ENCODE data around the gene SPATA12. TPM values are rescaled to one million over a fixed set of nuclear protein-coding genes. Genes with fewer than 3 reads are reported as not detected.

Gene SPATA12
- total RNA-seq, 1 donor from 2014 or later, result 0.06 TPM

- DNase-seq (ENCODE audit: low read depth), result no peak
- no peak for TF ChIP-seq CTCF (conservative IDR thresholded peaks at IDR 0.05; ENCODE audit: low read depth, low read length)
- no peak overlapping the region for H3K4me3 ChIP-seq (ENCODE audit: low read depth, low read length)
These were observed 48.2 kb downstream of the SPATA12 start for GRCh38 chr3:57108684-57109083.

- no peak overlapping the region for H3K4me3 ChIP-seq (ENCODE audit: low read depth, low read length)
- DNase-seq (ENCODE audit: low read depth), result no peak
- no peak for TF ChIP-seq CTCF (conservative IDR thresholded peaks at IDR 0.05; ENCODE audit: low read depth, low read length)
These were observed 49.2 kb downstream of the SPATA12 start for GRCh38 chr3:57109437-57110199.

- no peak for DNase-seq (ENCODE audit: low read depth)
- no peak overlapping the region for H3K4me3 ChIP-seq (ENCODE audit: low read depth, low read length)
- no peak for TF ChIP-seq CTCF (conservative IDR thresholded peaks at IDR 0.05; ENCODE audit: low read depth, low read length)
These were observed 49.8 kb downstream of the SPATA12 start for GRCh38 chr3:57110214-57110613.

- DNase-seq (ENCODE audit: low read depth), result no peak
- H3K4me3 ChIP-seq (ENCODE audit: low read depth, low read length), result no peak overlapping the region
- no peak for TF ChIP-seq CTCF (conservative IDR thresholded peaks at IDR 0.05; ENCODE audit: low read depth, low read length)
These were observed 50.3 kb downstream of the SPATA12 start for GRCh38 chr3:57110798-57111197.

- peak; percentile 42 for TF ChIP-seq CTCF (conservative IDR thresholded peaks at IDR 0.05; ENCODE audit: low read depth, low read length)
- no peak overlapping the region for H3K4me3 ChIP-seq (ENCODE audit: low read depth, low read length)
- DNase-seq (ENCODE audit: low read depth), result no peak
These were observed 51.7 kb downstream of the SPATA12 start for GRCh38 chr3:57112206-57112605.

- no peak for TF ChIP-seq CTCF (conservative IDR thresholded peaks at IDR 0.05; ENCODE audit: low read depth, low read length)
- no peak for DNase-seq (ENCODE audit: low read depth)
- H3K4me3 ChIP-seq (ENCODE audit: low read depth, low read length), result no peak overlapping the region
These were observed 56.0 kb downstream of the SPATA12 start for GRCh38 chr3:57116501-57116900.

GRCh38 chr3:57118254-57118653, 57.8 kb downstream of the SPATA12 start:
- no peak overlapping the region for H3K4me3 ChIP-seq (ENCODE audit: low read depth, low read length)
- no peak for DNase-seq (ENCODE audit: low read depth)
- no peak for TF ChIP-seq CTCF (conservative IDR thresholded peaks at IDR 0.05; ENCODE audit: low read depth, low read length)
